Measurements from ENCODE around the gene EYA3. TPM values are rescaled to one million over a fixed set of nuclear protein-coding genes. Genes with fewer than 3 reads are reported as not detected.
"Not testable (repeated sequence)": the region's sequence is repeated elsewhere in the genome, so short reads cannot be mapped to it uniquely, and the experiment has no call there.

EYA3 gene
- total RNA-seq, 1 donor from 2014 or later = 14.0 TPM

GRCh38 chr1:28027238-28027637, 61.2 kb downstream of the EYA3 start:
- DNase-seq = no peak

GRCh38 chr1:28026329-28026728, 62.1 kb downstream of the EYA3 start:
- DNase-seq = no peak

GRCh38 chr1:28021064-28021463, 67.3 kb downstream of the EYA3 start:
- peak; percentile 15 for DNase-seq

- no peak for DNase-seq
These were observed 77.4 kb downstream of the EYA3 start for GRCh38 chr1:28010969-28011368.

GRCh38 chr1:28003117-28003516, 85.3 kb downstream of the EYA3 start:
- DNase-seq = not testable (repeated sequence)

- DNase-seq = no peak
These were observed 85.8 kb downstream of the EYA3 start for GRCh38 chr1:28002600-28002999.

GRCh38 chr1:27999055-27999454, 89.4 kb downstream of the EYA3 start:
- DNase-seq = peak; percentile 24

GRCh38 chr1:27994526-27994925, 93.9 kb downstream of the EYA3 start:
- DNase-seq = not testable (repeated sequence)

- DNase-seq = peak; percentile 49
These were observed 94.3 kb downstream of the EYA3 start for GRCh38 chr1:27994060-27994459.

GRCh38 chr1:27993241-27993640, 95.2 kb downstream of the EYA3 start:
- DNase-seq = peak; percentile 63

GRCh38 chr1:27992276-27992675, 96.1 kb downstream of the EYA3 start:
- DNase-seq = peak; percentile 75

- DNase-seq = no peak
These were observed 97.4 kb downstream of the EYA3 start for GRCh38 chr1:27990920-27991537.

- DNase-seq = no peak
These were observed 107.3 kb downstream of the EYA3 start for GRCh38 chr1:27981145-27981544.

- DNase-seq = no peak
These were observed 108.1 kb downstream of the EYA3 start for GRCh38 chr1:27980216-27980845.

GRCh38 chr1:27979859-27980201, 108.6 kb downstream of the EYA3 start:
- no peak for DNase-seq

- peak; percentile 82 for DNase-seq
These were observed 109.1 kb downstream of the EYA3 start for GRCh38 chr1:27979151-27979858.

GRCh38 chr1:27974417-27974781, 114.0 kb downstream of the EYA3 start:
- DNase-seq = no peak

GRCh38 chr1:27973771-27974416, 114.5 kb downstream of the EYA3 start:
- DNase-seq = no peak

- no peak for DNase-seq
These were observed 116.3 kb downstream of the EYA3 start for GRCh38 chr1:27972141-27972540.

- DNase-seq = peak; percentile 28
These were observed 116.7 kb downstream of the EYA3 start for GRCh38 chr1:27971674-27972073.

GRCh38 chr1:27970401-27970800, 118.0 kb downstream of the EYA3 start:
- DNase-seq = peak; percentile 20

GRCh38 chr1:27968692-27969091, 119.7 kb downstream of the EYA3 start:
- DNase-seq = no peak

- DNase-seq = no peak
These were observed 120.4 kb downstream of the EYA3 start for GRCh38 chr1:27967884-27968466.

Data from dermis blood vessel endothelial cell (primary cell).